ENCODE results near the gene MAN1A2. TPM values are rescaled to one million over a fixed set of nuclear protein-coding genes. Genes with fewer than 3 reads are reported as not detected.
A peak's percentile ranks its signal among the peaks of the same experiment; 100 is the strongest.

MAN1A2 gene
- total RNA-seq, 1 donor from 2014 or later, result 129 TPM

- DNase-seq (ENCODE audit: low spot score in 2 of 2), result no peak
- no peak for FAIRE-seq
These were observed 7.5 kb upstream of the MAN1A2 start for GRCh38 chr1:117359561-117360289.

GRCh38 chr1:117362986-117363385, 4.3 kb upstream of the MAN1A2 start:
- no peak for FAIRE-seq
- no peak for DNase-seq (ENCODE audit: low spot score in 2 of 2)

- FAIRE-seq (no peak), DNase-seq (ENCODE audit: low spot score in 2 of 2) (no peak)
These were observed 3.6 kb upstream of the MAN1A2 start for GRCh38 chr1:117363571-117364048.

- no peak for DNase-seq (ENCODE audit: low spot score in 2 of 2)
- FAIRE-seq, result no peak
These were observed 3.0 kb upstream of the MAN1A2 start for GRCh38 chr1:117364240-117364639.

- FAIRE-seq, result no peak
- no peak for DNase-seq (ENCODE audit: low spot score in 2 of 2)
These were observed 1.7 kb upstream of the MAN1A2 start for GRCh38 chr1:117365350-117366176.

GRCh38 chr1:117366177-117367045, 838 bp upstream of the MAN1A2 start:
- DNase-seq (ENCODE audit: low spot score in 2 of 2) (peak; percentile 82 to 85), FAIRE-seq (no peak)

- FAIRE-seq, result no peak
These were observed 1.2 kb downstream of the MAN1A2 start for GRCh38 chr1:117368116-117369108.

GRCh38 chr1:117370071-117370470, 2.8 kb downstream of the MAN1A2 start:
- FAIRE-seq (no peak), DNase-seq (ENCODE audit: low spot score in 2 of 2) (no peak)

More at GRCh38 chr1:117368116-117369108, 1.2 kb downstream of the MAN1A2 start:
- DNase-seq (ENCODE audit: low spot score in 2 of 2), result no peak

- no peak for FAIRE-seq
- DNase-seq (ENCODE audit: low spot score in 2 of 2), result no peak
These were observed 3.3 kb downstream of the MAN1A2 start for GRCh38 chr1:117370509-117370908.

GRCh38 chr1:117371441-117372151, 4.3 kb downstream of the MAN1A2 start:
- no peak for FAIRE-seq

GRCh38 chr1:117372863-117373412, 5.7 kb downstream of the MAN1A2 start:
- DNase-seq (ENCODE audit: low spot score in 2 of 2) (no peak), FAIRE-seq (no peak)

More at GRCh38 chr1:117371441-117372151, 4.3 kb downstream of the MAN1A2 start:
- no peak for DNase-seq (ENCODE audit: low spot score in 2 of 2)

- FAIRE-seq (no peak), DNase-seq (ENCODE audit: low spot score in 2 of 2) (no peak)
These were observed 6.7 kb downstream of the MAN1A2 start for GRCh38 chr1:117373932-117374331.

- FAIRE-seq, result no peak
- DNase-seq (ENCODE audit: low spot score in 2 of 2), result no peak
These were observed 8.1 kb downstream of the MAN1A2 start for GRCh38 chr1:117375327-117375726.

GRCh38 chr1:117387060-117387633, 19.9 kb downstream of the MAN1A2 start:
- FAIRE-seq (no peak), DNase-seq (ENCODE audit: low spot score in 2 of 2) (no peak)

GRCh38 chr1:117388328-117388727, 21.1 kb downstream of the MAN1A2 start:
- FAIRE-seq (no peak), DNase-seq (ENCODE audit: low spot score in 2 of 2) (no peak)

- FAIRE-seq, result no peak
- DNase-seq (ENCODE audit: low spot score in 2 of 2), result no peak
These were observed 22.0 kb downstream of the MAN1A2 start for GRCh38 chr1:117389284-117389683.

GRCh38 chr1:117389779-117390178, 22.5 kb downstream of the MAN1A2 start:
- FAIRE-seq (no peak), DNase-seq (ENCODE audit: low spot score in 2 of 2) (no peak)

GRCh38 chr1:117392771-117393170, 25.5 kb downstream of the MAN1A2 start:
- DNase-seq (ENCODE audit: low spot score in 2 of 2), result no peak
- no peak for FAIRE-seq

All from frontal cortex (tissue), 4 donors.